Stomach (tissue), 19 donors: ENCODE measurements around the gene TNFSF13. TPM values are rescaled to one million over a fixed set of nuclear protein-coding genes. Genes with fewer than 3 reads are reported as not detected.

Source experiments
- DNase-seq, 2 donors: peaks; one replicate each; pipeline versions ENCODE4 v3.0.0 to v3.0.0-alpha.2; 2013 to 2019
- H3K27ac ChIP-seq, 5 donors: fragments of 200-600 bp in 4 of 5; sonication (generic) in 4 of 5; one replicate each; pipeline ENCODE4 v1.5.1; 2013 to 2019; ENCODE audit warnings: mild to moderate bottlenecking in 1 of 5, moderate library complexity in 1 of 5
- H3K27me3 ChIP-seq, 3 donors: fragments of 200-600 bp; sonication (generic); one replicate each; pipeline ENCODE4 v1.5.1; 2017 to 2019; ENCODE audit warnings: mixed run types in 1 of 3
- H3K36me3 ChIP-seq, 4 donors: fragments of 200-600 bp; sonication (generic); 1 replicate in 3 of 4; 2 replicates in 1 of 4; pipeline ENCODE4 v1.5.1; 2016 to 2019
- H3K4me1 ChIP-seq, 4 donors: fragments of 200-600 bp; sonication (generic); one replicate each; pipeline ENCODE4 v1.5.1; 2016 to 2019
- H3K4me3 ChIP-seq, 4 donors: fragments of 200-600 bp; sonication (generic) in 3 of 4; one replicate each; pipeline ENCODE4 v1.5.1; 2016 to 2019; ENCODE audit warnings: mild to moderate bottlenecking in 1 of 4
- H3K9me3 ChIP-seq, 4 donors: fragments of 200-600 bp; sonication (generic); one replicate each; pipeline ENCODE4 v1.5.1; 2016 to 2019
- EP300 ChIP-seq: sonication (generic); formaldehyde crosslinking; IDR thresholded peaks from one replicate; pipeline ENCODE4 v1.6.1; 2017; ENCODE audit warnings: antibody characterized with exemption
- POLR2A ChIP-seq, 4 donors: fragments of 450-650 bp; IDR thresholded peaks; one replicate each; pipeline ENCODE4 v1.6.1; 2016; ENCODE audit warnings: antibody characterized with exemption in 4 of 4, control low read depth in 2 of 4, mild to moderate bottlenecking in 1 of 4, moderate library complexity in 1 of 4
- POLR2AphosphoS5 ChIP-seq, 3 donors: sonication (generic); formaldehyde crosslinking; IDR thresholded peaks; one replicate each; pipeline ENCODE4 v1.6.1; 2016; ENCODE audit warnings: antibody characterized with exemption in 3 of 3
- WGBS, 5 donors: extraction: QIAGEN DNeasy Blood & Tissue Kit in 3 of 5; methylation state at CpG; one replicate each; pipeline versions ENCODE4 v1.1.5 to v1.1.7; 2013 to 2018; 5-methylcytosine and 5-hydroxymethylcytosine counted together
- intact Hi-C: fragments of 100-400 bp; cut with DNase I; formaldehyde crosslinking; loops from one replicate; pipeline ENCODE4 v1.15.1; 2023; ENCODE audit warnings: low total_unique reads
- long read RNA-seq, 10 donors: transcript quantifications; one replicate each; lab custom pipeline, GENCODE V29; 2026
- polyA plus RNA-seq, 3 donors: library from polyadenylated mRNA; stranded (reverse); fragments of 200-250 nt; gene quantifications; one replicate each; pipeline ENCODE4 v1.2.3, GENCODE V29; 2013
- total RNA-seq, 5 donors: library from RNA; depleted of rRNA; stranded (reverse); fragments of >200 nt; gene quantifications; one replicate each; pipeline versions ENCODE4 v1.1.0 to v1.2.3, GENCODE V29; 2014 to 2016
- TF ChIP-seq, protein P1 (sequence below), 7 experiments: fragments of 450-650 bp in 4 of 7; fragments of 200-600 bp in 3 of 7; sonication (generic) in 3 of 7; IDR thresholded peaks; one replicate each; pipeline ENCODE4 v1.5.1; 2016 to 2019; ENCODE audit warnings: antibody characterized with exemption in 7 of 7, control low read depth in 2 of 7, mild to moderate bottlenecking in 1 of 7
- donor health status: healthy with polysubstance abuse.
- donor health status: Bipolar disorder and iron deficiency.
- donor health status: healthy.

TNFSF13 gene
- total RNA-seq = 10 to 100 TPM; 15.6 to 55.4 (median 22.6) TPM
- polyA plus RNA-seq = 10 to 100 TPM; 24.0 to 35.9 (median 32.0) TPM
- long read RNA-seq, donor 1, partial matches to known transcripts = 0 of 3 reads
- long read RNA-seq, donor 1, other reads (novel, unspliced or antisense) = 0 of 3 reads
- long read RNA-seq, donor 2, transcript TNFSF13-201 (6 exons, 1,971 nt) = major isoform, 5 of 5 reads
- long read RNA-seq, donor 2, partial matches to known transcripts = 0 of 5 reads
- long read RNA-seq, donor 2, other reads (novel, unspliced or antisense) = 0 of 5 reads
- long read RNA-seq, donor 3, partial matches to known transcripts = 5 of 8 reads
- long read RNA-seq, donor 3, other reads (novel, unspliced or antisense) = 0 of 8 reads
- long read RNA-seq, donor 4 = 0 reads
- long read RNA-seq, donor 5, partial matches to known transcripts = 0 of 2 reads
- long read RNA-seq, donor 5, other reads (novel, unspliced or antisense) = 0 of 2 reads
- long read RNA-seq, donor 6, transcript TNFSF13-201 (6 exons, 1,971 nt) = major isoform, 8 of 32 reads
- long read RNA-seq, donor 6, partial matches to known transcripts = 20 of 32 reads
- long read RNA-seq, donor 6, other reads (novel, unspliced or antisense) = 0 of 32 reads
- long read RNA-seq, donor 7, transcript TNFSF13-201 (6 exons, 1,971 nt) = major isoform, 5 of 6 reads
- long read RNA-seq, donor 7, partial matches to known transcripts = 0 of 6 reads
- long read RNA-seq, donor 7, other reads (novel, unspliced or antisense) = 0 of 6 reads
- long read RNA-seq, donor 8, partial matches to known transcripts = 0 of 3 reads
- long read RNA-seq, donor 8, other reads (novel, unspliced or antisense) = 0 of 3 reads
- long read RNA-seq, donor 9, partial matches to known transcripts = 5 of 5 reads
- long read RNA-seq, donor 9, other reads (novel, unspliced or antisense) = 0 of 5 reads
- long read RNA-seq, donor 10, partial matches to known transcripts = 0 of 3 reads
- long read RNA-seq, donor 10, other reads (novel, unspliced or antisense) = 0 of 3 reads

DNA sequence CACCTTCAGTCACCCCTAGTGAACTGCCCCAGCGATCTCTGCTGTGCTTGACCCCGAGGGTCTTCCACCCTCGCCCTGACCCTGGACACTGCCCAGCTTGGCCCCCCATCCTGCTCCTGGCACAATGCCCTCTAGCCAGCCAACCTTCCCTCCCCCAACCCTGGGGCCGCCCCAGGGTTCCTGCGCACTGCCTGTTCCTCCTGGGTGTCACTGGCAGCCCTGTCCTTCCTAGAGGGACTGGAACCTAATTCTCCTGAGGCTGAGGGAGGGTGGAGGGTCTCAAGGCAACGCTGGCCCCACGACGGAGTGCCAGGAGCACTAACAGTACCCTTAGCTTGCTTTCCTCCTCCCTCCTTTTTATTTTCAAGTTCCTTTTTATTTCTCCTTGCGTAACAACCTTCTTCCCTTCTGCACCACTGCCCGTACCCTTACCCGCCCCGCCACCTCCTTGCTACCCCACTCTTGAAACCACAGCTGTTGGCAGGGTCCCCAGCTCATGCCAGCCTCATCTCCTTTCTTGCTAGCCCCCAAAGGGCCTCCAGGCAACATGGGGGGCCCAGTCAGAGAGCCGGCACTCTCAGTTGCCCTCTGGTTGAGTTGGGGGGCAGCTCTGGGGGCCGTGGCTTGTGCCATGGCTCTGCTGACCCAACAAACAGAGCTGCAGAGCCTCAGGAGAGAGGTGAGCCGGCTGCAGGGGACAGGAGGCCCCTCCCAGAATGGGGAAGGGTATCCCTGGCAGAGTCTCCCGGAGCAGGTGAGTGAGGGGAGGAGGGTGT, at the start of gene TNFSF13:
Gene TNFSF13, plus strand, starts transcription at position 207 of the 776 bp plus-strand sequence. Its CDS starts 290 bp downstream, at position 497.
- Histone ChIP-seq H3K9me3 (no peaks in the 10 kb centered on the region), H3K4me3 (peak within 1 kb of the TSS; percentile 67 to 99 (median 96)), H3K36me3 (peaks cover 6 to 11% (median 9%) of the 10 kb centered on the region in 4 donors), H3K4me1 (peaks cover 53 to 73% (median 67%) of the 10 kb centered on the region in 4 donors), H3K27ac (peak within 1 kb of the TSS; percentile 93 to 99 (median 97)), H3K27me3 (no peaks in the 10 kb centered on the region)
- WGBS, 5 donors = 12 to 18% (median 17%) methylated on average over 15 to 16 of the region's 16 CpGs
- TF ChIP-seq POLR2AphosphoS5 (IDR thresholded peaks at IDR 0.05) = peak in 1 of 3 donors; percentile 50
- TF ChIP-seq, protein P1, sequence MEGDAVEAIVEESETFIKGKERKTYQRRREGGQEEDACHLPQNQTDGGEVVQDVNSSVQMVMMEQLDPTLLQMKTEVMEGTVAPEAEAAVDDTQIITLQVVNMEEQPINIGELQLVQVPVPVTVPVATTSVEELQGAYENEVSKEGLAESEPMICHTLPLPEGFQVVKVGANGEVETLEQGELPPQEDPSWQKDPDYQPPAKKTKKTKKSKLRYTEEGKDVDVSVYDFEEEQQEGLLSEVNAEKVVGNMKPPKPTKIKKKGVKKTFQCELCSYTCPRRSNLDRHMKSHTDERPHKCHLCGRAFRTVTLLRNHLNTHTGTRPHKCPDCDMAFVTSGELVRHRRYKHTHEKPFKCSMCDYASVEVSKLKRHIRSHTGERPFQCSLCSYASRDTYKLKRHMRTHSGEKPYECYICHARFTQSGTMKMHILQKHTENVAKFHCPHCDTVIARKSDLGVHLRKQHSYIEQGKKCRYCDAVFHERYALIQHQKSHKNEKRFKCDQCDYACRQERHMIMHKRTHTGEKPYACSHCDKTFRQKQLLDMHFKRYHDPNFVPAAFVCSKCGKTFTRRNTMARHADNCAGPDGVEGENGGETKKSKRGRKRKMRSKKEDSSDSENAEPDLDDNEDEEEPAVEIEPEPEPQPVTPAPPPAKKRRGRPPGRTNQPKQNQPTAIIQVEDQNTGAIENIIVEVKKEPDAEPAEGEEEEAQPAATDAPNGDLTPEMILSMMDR (IDR thresholded peaks at IDR 0.05) = no peak
- intact Hi-C loops = no loop called here
- DNase-seq = peak in 1 of 2 donors; percentile 73

DNA sequence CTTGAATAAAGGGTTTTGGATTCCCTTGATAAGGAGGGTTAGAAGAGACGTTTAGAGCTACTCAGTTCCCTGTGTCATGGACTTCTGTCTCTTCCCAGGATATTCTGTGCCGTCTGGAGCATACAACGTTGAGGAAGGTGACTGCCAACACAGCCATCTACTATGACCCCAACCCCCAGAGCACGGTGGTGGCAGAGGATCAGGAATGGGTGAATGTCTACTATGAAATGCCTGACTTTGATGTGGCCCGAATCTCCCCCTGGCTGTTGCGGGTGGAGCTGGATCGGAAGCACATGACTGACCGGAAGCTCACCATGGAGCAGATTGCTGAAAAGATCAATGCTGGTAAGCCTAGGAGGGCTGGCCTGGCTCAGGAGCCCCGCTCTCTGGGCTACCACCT, 49.7 kb upstream of the TNFSF13 start:
- Histone ChIP-seq H3K36me3 (peaks cover 87 to 100% (median 100%) of the 10 kb centered on the region in 4 donors), H3K4me1 (no peaks in the 10 kb centered on the region), H3K9me3 (no peaks in the 10 kb centered on the region), H3K27ac (no peak overlapping the region), H3K27me3 (no peaks in the 10 kb centered on the region), H3K4me3 (no peak overlapping the region)
- 87 to 93% (median 90%) methylated on average over 9 of the region's 9 CpGs for WGBS, 5 donors
- intact Hi-C loops = no loop called here
- TF ChIP-seq POLR2A (IDR thresholded peaks at IDR 0.05) = no peak
- TF ChIP-seq POLR2AphosphoS5 (IDR thresholded peaks at IDR 0.05) = no peak
- TF ChIP-seq, protein P1 (IDR thresholded peaks at IDR 0.05) = no peak
- no peak for TF ChIP-seq EP300
- no peak for DNase-seq

DNA sequence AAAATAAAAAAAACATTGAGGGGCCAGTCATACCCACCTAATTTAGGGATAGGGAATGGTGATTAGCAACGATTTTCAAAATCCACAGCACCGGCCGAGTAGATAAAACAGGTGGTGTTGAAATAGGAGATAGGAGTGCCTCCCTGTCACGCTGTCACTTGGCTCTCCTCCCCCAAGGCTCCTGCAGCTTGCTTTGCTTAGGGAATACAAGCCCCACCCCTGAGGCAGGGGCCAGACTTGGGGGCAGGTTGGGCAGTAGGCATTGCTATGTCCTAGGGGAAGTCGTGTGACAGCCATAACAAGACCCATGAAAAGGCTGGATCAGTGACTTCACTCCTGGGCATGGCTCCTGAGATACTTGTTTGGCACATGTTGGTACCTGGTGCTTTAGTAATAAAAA, 48.6 kb upstream of the TNFSF13 start:
- Histone ChIP-seq H3K4me1 (peaks cover 0 to 8% (median under 1%) of the 10 kb centered on the region in 4 donors), H3K36me3 (peaks cover 83 to 97% (median 97%) of the 10 kb centered on the region in 4 donors), H3K4me3 (no peak overlapping the region), H3K9me3 (no peaks in the 10 kb centered on the region), H3K27ac (no peak overlapping the region), H3K27me3 (no peaks in the 10 kb centered on the region)
- 63 to 83% (median 70%) methylated on average over 5 of the region's 5 CpGs for WGBS, 5 donors
- intact Hi-C loops = loop anchor here (5.0 kb wide), 1 partner anchor 42 kb away; no protein-coding TSS in a partner anchor
- TF ChIP-seq EP300 (no peak), POLR2A (IDR thresholded peaks at IDR 0.05) (no peak), POLR2AphosphoS5 (IDR thresholded peaks at IDR 0.05) (no peak)
- TF ChIP-seq, protein P1 (IDR thresholded peaks at IDR 0.05) = no peak
- DNase-seq = no peak
